B cell (primary cell): ENCODE data around the gene C7.

Experiments
- CTCF ChIP-seq: fragments of 200-600 bp; IDR thresholded peaks from one replicate; pipeline ENCODE4 v1.8.0; 2022; ENCODE audit warnings: antibody characterized with exemption, mild to moderate bottlenecking
- EZH2 ChIP-seq: IDR thresholded peaks from 2 replicates; pipeline ENCODE4 v1.6.1; 2012; ENCODE audit warnings: borderline replicate concordance, low read depth, mild to moderate bottlenecking, moderate library complexity, low read length; ENCODE audit not compliant: insufficient read depth, poor library complexity, severe bottlenecking

DNA sequence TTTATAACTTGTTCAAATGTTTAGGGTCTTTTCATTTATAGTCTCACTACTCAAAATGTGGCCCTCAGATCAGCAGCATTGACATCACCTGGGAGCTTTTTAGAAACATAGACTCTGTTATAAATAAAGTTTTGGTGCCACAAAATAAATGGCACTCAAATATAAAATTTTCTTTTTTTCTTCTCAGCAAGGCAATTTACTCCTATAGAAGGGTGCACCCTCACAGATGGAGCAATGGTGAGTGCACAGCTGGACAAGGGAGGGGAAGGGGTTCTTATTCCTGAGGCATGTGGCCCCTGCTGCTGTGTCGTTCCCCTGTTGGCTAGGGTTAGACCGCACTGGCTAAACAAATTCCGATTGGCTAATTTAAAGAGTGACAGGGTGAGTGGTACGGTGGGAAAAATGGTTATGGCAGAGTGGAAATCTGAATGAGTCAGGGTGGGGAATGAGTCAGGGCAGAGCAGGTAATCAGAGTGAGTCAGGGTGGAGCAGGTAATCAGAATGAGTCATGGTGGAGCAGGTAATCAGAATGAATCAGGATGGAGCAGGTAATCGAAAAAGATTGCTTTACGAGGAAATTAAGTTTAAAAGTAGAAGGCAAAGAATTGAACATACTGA is 31.8 kb upstream of the C7 start:
- TF ChIP-seq EZH2 (no peak), CTCF (no peak)
